HL-60 (cell line): ENCODE results near the gene EYS.

Source experiments
- CTCF ChIP-seq: IDR thresholded peaks from one replicate; pipeline ENCODE4 v1.5.1; 2011; ENCODE audit warnings: low read length, control low read depth, inconsistent platforms; ENCODE audit not compliant: insufficient read depth
- GABPA ChIP-seq: IDR thresholded peaks from 2 replicates; pipeline ENCODE4 v1.6.1; 2012; ENCODE audit warnings: low read depth
- POLR2AphosphoS5 ChIP-seq: IDR thresholded peaks from 2 replicates; pipeline ENCODE4 v1.6.1; 2012; ENCODE audit warnings: low read depth
- SPI1 ChIP-seq: IDR thresholded peaks from 2 replicates; pipeline ENCODE4 v1.6.1; 2012; ENCODE audit warnings: low read depth, mild to moderate bottlenecking, borderline replicate concordance
- TF ChIP-seq, protein P1 (sequence below): IDR thresholded peaks from 2 replicates; pipeline ENCODE4 v1.6.1; 2012; ENCODE audit warnings: low read depth; ENCODE audit not compliant: insufficient replicate concordance

DNA sequence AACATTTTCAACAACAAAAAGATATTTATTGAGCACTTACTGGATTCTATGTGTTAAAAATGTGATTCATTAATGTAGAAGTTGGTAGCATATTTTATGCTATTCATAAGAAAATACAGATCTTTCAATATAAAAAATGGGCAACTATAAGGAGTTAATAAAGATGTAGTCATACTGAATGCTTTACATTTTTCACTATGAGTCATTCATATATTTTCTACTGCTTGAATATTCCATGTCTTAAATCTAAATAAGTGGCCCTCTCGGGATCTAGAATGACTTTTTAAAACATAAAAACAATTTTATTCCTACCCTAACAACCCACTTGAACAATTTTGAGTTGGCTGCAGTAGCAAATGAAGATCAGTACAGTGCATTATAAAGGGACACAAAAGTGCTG, 1709.3 kb downstream of the EYS start:
- TF ChIP-seq CTCF (no peak), GABPA (no peak), POLR2AphosphoS5 (no peak), SPI1 (no peak)
- TF ChIP-seq, protein P1, sequence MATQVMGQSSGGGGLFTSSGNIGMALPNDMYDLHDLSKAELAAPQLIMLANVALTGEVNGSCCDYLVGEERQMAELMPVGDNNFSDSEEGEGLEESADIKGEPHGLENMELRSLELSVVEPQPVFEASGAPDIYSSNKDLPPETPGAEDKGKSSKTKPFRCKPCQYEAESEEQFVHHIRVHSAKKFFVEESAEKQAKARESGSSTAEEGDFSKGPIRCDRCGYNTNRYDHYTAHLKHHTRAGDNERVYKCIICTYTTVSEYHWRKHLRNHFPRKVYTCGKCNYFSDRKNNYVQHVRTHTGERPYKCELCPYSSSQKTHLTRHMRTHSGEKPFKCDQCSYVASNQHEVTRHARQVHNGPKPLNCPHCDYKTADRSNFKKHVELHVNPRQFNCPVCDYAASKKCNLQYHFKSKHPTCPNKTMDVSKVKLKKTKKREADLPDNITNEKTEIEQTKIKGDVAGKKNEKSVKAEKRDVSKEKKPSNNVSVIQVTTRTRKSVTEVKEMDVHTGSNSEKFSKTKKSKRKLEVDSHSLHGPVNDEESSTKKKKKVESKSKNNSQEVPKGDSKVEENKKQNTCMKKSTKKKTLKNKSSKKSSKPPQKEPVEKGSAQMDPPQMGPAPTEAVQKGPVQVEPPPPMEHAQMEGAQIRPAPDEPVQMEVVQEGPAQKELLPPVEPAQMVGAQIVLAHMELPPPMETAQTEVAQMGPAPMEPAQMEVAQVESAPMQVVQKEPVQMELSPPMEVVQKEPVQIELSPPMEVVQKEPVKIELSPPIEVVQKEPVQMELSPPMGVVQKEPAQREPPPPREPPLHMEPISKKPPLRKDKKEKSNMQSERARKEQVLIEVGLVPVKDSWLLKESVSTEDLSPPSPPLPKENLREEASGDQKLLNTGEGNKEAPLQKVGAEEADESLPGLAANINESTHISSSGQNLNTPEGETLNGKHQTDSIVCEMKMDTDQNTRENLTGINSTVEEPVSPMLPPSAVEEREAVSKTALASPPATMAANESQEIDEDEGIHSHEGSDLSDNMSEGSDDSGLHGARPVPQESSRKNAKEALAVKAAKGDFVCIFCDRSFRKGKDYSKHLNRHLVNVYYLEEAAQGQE: no peak
